ENCODE measurements around the gene ZNF655.
"Not testable (repeated sequence)": the region's sequence is repeated elsewhere in the genome, so short reads cannot be mapped to it uniquely, and the experiment has no call there.

ZNF655 gene

GRCh38 chr7:99573257-99573656 is 14.8 kb downstream of the ZNF655 start:
- H3K27ac ChIP-seq: no peak overlapping the region

GRCh38 chr7:99576251-99576650 is 17.8 kb downstream of the ZNF655 start:
- DNase-seq (ENCODE audit: low spot score): no peak
- no peak for TF ChIP-seq CTCF (IDR thresholded peaks at IDR 0.05)
- H3K4me3 ChIP-seq: no peak overlapping the region
- no peak overlapping the region for H3K27ac ChIP-seq

More at GRCh38 chr7:99573257-99573656, 14.8 kb downstream of the ZNF655 start:
- H3K4me3 ChIP-seq: no peak overlapping the region
- TF ChIP-seq CTCF (IDR thresholded peaks at IDR 0.05): no peak
- no peak for DNase-seq (ENCODE audit: low spot score)

GRCh38 chr7:99579281-99579955 is 21.0 kb downstream of the ZNF655 start:
- Histone ChIP-seq H3K27ac (no peak overlapping the region), H3K4me3 (peak overlapping the region; percentile 88)
- DNase-seq (ENCODE audit: low spot score): no peak
- TF ChIP-seq CTCF (IDR thresholded peaks at IDR 0.05): no peak

- Histone ChIP-seq H3K4me3 (peak overlapping the region; percentile 88), H3K27ac (peak overlapping the region; percentile 22 to 28)
- no peak for DNase-seq (ENCODE audit: low spot score)
- no peak for TF ChIP-seq CTCF (IDR thresholded peaks at IDR 0.05)
Measured at GRCh38 chr7:99579956-99580777, 21.7 kb downstream of the ZNF655 start.

GRCh38 chr7:99580778-99581332 is 22.4 kb downstream of the ZNF655 start:
- peak overlapping the region; percentile 88 for H3K4me3 ChIP-seq
- not testable (repeated sequence) for DNase-seq (ENCODE audit: low spot score); H3K27ac ChIP-seq

- DNase-seq (ENCODE audit: low spot score): no peak
- Histone ChIP-seq H3K4me3 (no peak overlapping the region), H3K27ac (no peak overlapping the region)
- TF ChIP-seq CTCF (IDR thresholded peaks at IDR 0.05): no peak
Measured at GRCh38 chr7:99588868-99589267, 30.4 kb downstream of the ZNF655 start.

GRCh38 chr7:99594948-99595745 is 36.7 kb downstream of the ZNF655 start:
- H3K27ac ChIP-seq: no peak overlapping the region
- DNase-seq (ENCODE audit: low spot score): no peak
- no peak overlapping the region for H3K4me3 ChIP-seq
- TF ChIP-seq CTCF (IDR thresholded peaks at IDR 0.05): no peak

All from coronary artery (tissue), 2 donors.